K562 (cell line): ENCODE results near the gene DNAJC6. TPM values are rescaled to one million over a fixed set of nuclear protein-coding genes. Genes with fewer than 3 reads are reported as not detected.

Source experiments
- HLTF ChIP-seq: fragments of 450-650 bp; IDR thresholded peaks from 2 replicates; pipeline ENCODE4 v1.6.1; 2016
- L3MBTL2 ChIP-seq: fragments of 450-650 bp; IDR thresholded peaks from 2 replicates; pipeline ENCODE4 v1.6.1; 2016; ENCODE audit warnings: mild to moderate bottlenecking, moderate library complexity
- MAZ ChIP-seq, 2 experiments: fragments of 450-650 bp in 1 of 2; sonication (generic) in 1 of 2; formaldehyde crosslinking; IDR thresholded peaks in 1 of 2; conservative IDR thresholded peaks in 1 of 2; 2 replicates each; pipeline versions ENCODE4 v1.4.0 to v1.5.0; 2020; ENCODE audit warnings: mild to moderate bottlenecking in 1 of 2, missing genetic modification reagents in 1 of 2
- PRDM10 ChIP-seq: fragments of 450-650 bp; IDR thresholded peaks from 2 replicates; pipeline ENCODE4 v1.6.1; 2018; ENCODE audit not compliant: partially characterized antibody
- PREB ChIP-seq: sonication (generic); formaldehyde crosslinking; IDR thresholded peaks from 2 replicates; pipeline ENCODE4 v1.8.1; 2023; ENCODE audit warnings: mild to moderate bottlenecking, missing genetic modification reagents
- ZBTB9 ChIP-seq: fragments of 450-650 bp; formaldehyde crosslinking; IDR thresholded peaks from 2 replicates; pipeline ENCODE4 v1.4.0; 2020; ENCODE audit warnings: mild to moderate bottlenecking, moderate library complexity
- ZFP30 ChIP-seq: fragments of 250-450 bp; sonication (Bioruptor Pico); IDR thresholded peaks from 2 replicates; pipeline ENCODE4 v1.8.0; 2022; ENCODE audit warnings: moderate library complexity, mild to moderate bottlenecking, inconsistent platforms, borderline replicate concordance
- ZNF134 ChIP-seq: fragments of 250-450 bp; sonication (Bioruptor Pico); conservative IDR thresholded peaks from 2 replicates; pipeline ENCODE4 v1.4.0; 2020
- ZNF197 ChIP-seq: fragments of 200-800 bp; sonication (Bioruptor generic); IDR thresholded peaks from 2 replicates; pipeline ENCODE4 v1.6.1; 2016; ENCODE audit warnings: low read depth, missing genetic modification characterization, missing compliant biosample characterization
- ZNF592 ChIP-seq: fragments of 450-650 bp; IDR thresholded peaks from 2 replicates; pipeline ENCODE4 v1.6.1; 2017; ENCODE audit warnings: antibody characterized with exemption, mild to moderate bottlenecking
- polyA plus RNA-seq, 8 experiments: library from polyadenylated mRNA; depleted of rRNA in 4 of 8; stranded (reverse) in 5 of 8; unstranded in 3 of 8; fragments of >200 nt; fragmentation: Nextera tagmentation in 2 of 8; fragmentation: Illumina TruSeq in 1 of 8; extraction: Ambion mirVana in 2 of 8; extraction: Trizol in 1 of 8; gene quantifications; 2 replicates each; pipeline versions ENCODE4 v1.2.1 to v1.2.3, GENCODE V29; 2011 to 2014; ENCODE audit warnings: inconsistent platforms in 1 of 8, missing spikeins in 1 of 8
- total RNA-seq, 7 experiments: library from RNA; depleted of rRNA in 6 of 7; stranded (reverse); fragments of >200 nt in 6 of 7; fragmentation: Illumina TruSeq in 2 of 7; extraction: Trizol in 2 of 7; gene quantifications; 2 replicates each; pipeline versions ENCODE4 v1.2.1 to v1.2.3, GENCODE V29; 2011 to 2021; ENCODE audit warnings: low replicate concordance in 1 of 7
- TF ChIP-seq, protein P1 (sequence below): fragments of 250-450 bp; sonication (Bioruptor Pico); IDR thresholded peaks from 2 replicates; pipeline ENCODE4 v1.5.1; 2021; ENCODE audit warnings: mild to moderate bottlenecking

The DNAJC6 gene
- total and polyA plus RNA-seq, 9 of the 15 experiments (the other 6 are each of a cell fraction or from before 2014, with no cell fraction given) = 6.7 to 78.7 (median 28.0) TPM

DNA sequence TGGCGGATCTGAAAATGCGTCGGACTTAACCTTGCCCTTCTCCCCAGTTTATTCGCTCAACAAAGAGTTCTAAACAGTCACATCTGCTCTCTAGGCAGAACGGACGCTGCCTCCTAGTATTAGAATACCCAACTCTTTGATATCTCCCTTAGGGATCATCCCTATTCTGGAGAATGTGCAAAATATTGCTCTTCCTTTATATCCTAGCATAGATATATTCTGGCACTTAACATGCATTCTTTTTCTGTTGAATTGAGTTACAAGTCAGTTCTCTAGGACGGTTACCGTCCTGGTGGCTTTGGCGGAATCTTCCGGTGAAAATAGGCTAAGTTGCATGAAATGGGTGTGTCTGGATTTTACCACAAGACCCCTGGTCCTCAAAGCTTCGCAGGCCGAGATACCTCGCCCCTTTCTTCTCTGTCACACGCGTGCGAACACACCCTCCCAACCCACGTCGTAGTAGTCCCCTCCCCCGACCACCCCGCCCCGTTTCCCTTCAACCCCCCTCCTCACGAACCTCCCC lies 501 bp upstream of the DNAJC6 start (continued):
- TF ChIP-seq ZNF592 (0 out of 2 replicates have a peak, but pooled peaks have one; percentile 18), MAZ (CRISPR knock-in tag; conservative IDR thresholded peaks at IDR 0.05 in 1 of 2, IDR thresholded peaks at IDR 0.05 in 1 of 2) (0 out of 4 replicates have a peak, but pooled peaks of 1 of the 2 experiments have one; percentile 21), ZFP30 (CRISPR knock-in tag) (no peak), ZBTB9 (CRISPR knock-in tag) (no peak), L3MBTL2 (peak; percentile 22; the same call in 1 of the 2 replicates), PRDM10 (peak; percentile 90), ZNF134 (no peak), HLTF (no peak), ZNF197 (no peak), PREB (no peak)
- TF ChIP-seq, protein P1, sequence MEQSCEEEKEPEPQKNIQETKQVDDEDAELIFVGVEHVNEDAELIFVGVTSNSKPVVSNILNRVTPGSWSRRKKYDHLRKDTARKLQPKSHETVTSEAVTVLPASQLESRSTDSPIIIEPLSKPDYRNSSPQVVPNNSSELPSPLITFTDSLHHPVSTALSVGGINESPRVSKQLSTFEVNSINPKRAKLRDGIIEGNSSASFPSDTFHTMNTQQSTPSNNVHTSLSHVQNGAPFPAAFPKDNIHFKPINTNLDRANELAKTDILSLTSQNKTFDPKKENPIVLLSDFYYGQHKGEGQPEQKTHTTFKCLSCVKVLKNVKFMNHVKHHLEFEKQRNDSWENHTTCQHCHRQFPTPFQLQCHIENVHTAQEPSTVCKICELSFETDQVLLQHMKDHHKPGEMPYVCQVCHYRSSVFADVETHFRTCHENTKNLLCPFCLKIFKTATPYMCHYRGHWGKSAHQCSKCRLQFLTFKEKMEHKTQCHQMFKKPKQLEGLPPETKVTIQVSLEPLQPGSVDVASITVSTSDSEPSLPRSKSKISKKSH (CRISPR knock-in tag) = no peak
- TF ChIP-seq, all 486 proteins: peak for 7
